Mesendoderm (in vitro differentiated cells): ENCODE data around the gene RAB11A.
A peak's percentile ranks its signal among the peaks of the same experiment; 100 is the strongest.

Experiments used
- DNase-seq: peaks from one replicate; pipeline ENCODE4 v3.0.0; 2013
- H2AK5ac ChIP-seq: 2 replicates; pipeline ENCODE4 v1.6.1; 2013; ENCODE audit warnings: low read length, inconsistent platforms
- H2BK120ac ChIP-seq: 2 replicates; pipeline ENCODE4 v1.6.1; 2013; ENCODE audit warnings: low read depth, mild to moderate bottlenecking, low read length, moderate library complexity, mixed read lengths
- H2BK15ac ChIP-seq: replicated peaks from 2 replicates; pipeline ENCODE4 v1.6.1; 2013; ENCODE audit warnings: low read depth, mild to moderate bottlenecking, moderate library complexity
- H2BK5ac ChIP-seq: 2 replicates; pipeline ENCODE4 v1.6.1; 2013; ENCODE audit warnings: low read length, inconsistent platforms
- H3K18ac ChIP-seq: 2 replicates; pipeline ENCODE4 v1.6.1; 2013; ENCODE audit warnings: mild to moderate bottlenecking, low read length, mixed read lengths
- H3K23ac ChIP-seq: one replicate; pipeline ENCODE4 v1.6.1; 2013; ENCODE audit warnings: low read length
- H3K27ac ChIP-seq: 2 replicates; pipeline ENCODE4 v1.5.1; 2013; ENCODE audit warnings: low read depth, mild to moderate bottlenecking, inconsistent platforms, low read length, moderate library complexity
- H3K27me3 ChIP-seq: 2 replicates; pipeline ENCODE4 v1.6.1; 2013; ENCODE audit warnings: low read length, control low read depth, mild to moderate bottlenecking, inconsistent platforms; ENCODE audit not compliant: insufficient read depth, poor library complexity
- H3K36me3 ChIP-seq: 2 replicates; pipeline ENCODE4 v1.6.1; 2013; ENCODE audit warnings: low read length, inconsistent platforms; ENCODE audit not compliant: control insufficient read depth, insufficient read depth
- H3K4ac ChIP-seq: one replicate; pipeline ENCODE4 v1.6.1; 2013; ENCODE audit warnings: low read depth, mild to moderate bottlenecking, low read length, moderate library complexity
- H3K4me1 ChIP-seq: 2 replicates; pipeline ENCODE4 v1.6.1; 2013; ENCODE audit warnings: low read depth, low read length, inconsistent platforms; ENCODE audit not compliant: control insufficient read depth
- H3K4me2 ChIP-seq: 2 replicates; pipeline ENCODE4 v1.6.1; 2013; ENCODE audit warnings: low read length
- H3K4me3 ChIP-seq: 2 replicates; pipeline ENCODE4 v1.5.1; 2013; ENCODE audit warnings: mild to moderate bottlenecking, low read length
- H3K56ac ChIP-seq: one replicate; pipeline ENCODE4 v1.6.1; 2013; ENCODE audit warnings: low read length
- H3K79me1 ChIP-seq: 2 replicates; pipeline ENCODE4 v1.6.1; 2013; ENCODE audit warnings: low read length, inconsistent platforms
- H3K79me2 ChIP-seq: 2 replicates; pipeline ENCODE4 v1.6.1; 2013; ENCODE audit warnings: mild to moderate bottlenecking, low read length; ENCODE audit not compliant: control insufficient read depth, insufficient read depth
- H3K9ac ChIP-seq: 2 replicates; pipeline ENCODE4 v1.6.1; 2013; ENCODE audit warnings: low read length, inconsistent platforms
- H4K5ac ChIP-seq: one replicate; pipeline ENCODE4 v1.6.1; 2013; ENCODE audit warnings: low read length
- H4K8ac ChIP-seq: one replicate; pipeline ENCODE4 v1.6.1; 2013; ENCODE audit warnings: low read depth, mild to moderate bottlenecking, control low read depth, low read length, moderate library complexity
- WGBS: extraction: QIAGEN DNeasy Blood & Tissue Kit; methylation state at CpG from one replicate; pipeline ENCODE4 v1.1.7; 2013; ENCODE audit warnings: low lambda C conversion rate, missing lambda C conversion rate; ENCODE audit not compliant: insufficient coverage; ENCODE audit errors: extremely low coverage; 5-methylcytosine and 5-hydroxymethylcytosine counted together

The RAB11A gene

GRCh38 chr15:65833501-65834205 lies 35.6 kb upstream of the RAB11A start:
- H4K5ac ChIP-seq, result no peak overlapping the region
- no peak overlapping the region for H3K9ac ChIP-seq
- H3K79me1 ChIP-seq, result no peaks in the 10 kb centered on the region
- H3K4ac ChIP-seq, result peak overlapping the region; percentile 60
- WGBS, result no CpG with 5 or more reads among the region's 4 CpGs
- H3K27ac ChIP-seq, result peak overlapping the region; percentile 68
- H2AK5ac ChIP-seq, result no peak overlapping the region
- H3K23ac ChIP-seq, result no peak overlapping the region
- H3K79me2 ChIP-seq, result no peaks in the 10 kb centered on the region
- H2BK120ac ChIP-seq, result no peak overlapping the region
- H3K36me3 ChIP-seq, result no peaks in the 10 kb centered on the region
- no peak overlapping the region for H3K4me3 ChIP-seq
- no peak overlapping the region for H3K4me2 ChIP-seq
- H4K8ac ChIP-seq, result no peak overlapping the region
- no peak overlapping the region for H2BK15ac ChIP-seq
- H3K18ac ChIP-seq, result no peak overlapping the region
- no peak for DNase-seq
- H3K56ac ChIP-seq, result peak overlapping the region; percentile 45
- H3K4me1 ChIP-seq, result no peaks in the 10 kb centered on the region
- H2BK5ac ChIP-seq, result no peak overlapping the region
- H3K27me3 ChIP-seq, result no peaks in the 10 kb centered on the region

GRCh38 chr15:65834603-65835282 lies 34.5 kb upstream of the RAB11A start:
- Histone ChIP-seq H3K27me3 (no peaks in the 10 kb centered on the region), H3K79me1 (no peaks in the 10 kb centered on the region), H4K8ac (no peak overlapping the region), H2BK120ac (no peak overlapping the region), H3K9ac (no peak overlapping the region), H3K4me2 (no peak overlapping the region), H3K27ac (no peak overlapping the region), H3K36me3 (no peaks in the 10 kb centered on the region), H3K56ac (no peak overlapping the region), H3K4me1 (no peaks in the 10 kb centered on the region), H2BK5ac (no peak overlapping the region), H2AK5ac (no peak overlapping the region), H2BK15ac (no peak overlapping the region), H3K18ac (no peak overlapping the region), H3K79me2 (no peaks in the 10 kb centered on the region), H3K23ac (no peak overlapping the region), H3K4ac (no peak overlapping the region), H4K5ac (no peak overlapping the region), H3K4me3 (no peak overlapping the region)
- WGBS, result no CpG with 5 or more reads among the region's 8 CpGs
- DNase-seq, result no peak

GRCh38 chr15:65835447-65835846 lies 33.8 kb upstream of the RAB11A start:
- DNase-seq, result no peak
- no peaks in the 10 kb centered on the region for H3K4me1 ChIP-seq
- H3K9ac ChIP-seq, result no peak overlapping the region
- no peak overlapping the region for H4K5ac ChIP-seq
- no peak overlapping the region for H3K4me3 ChIP-seq
- H3K79me2 ChIP-seq, result no peaks in the 10 kb centered on the region
- no peak overlapping the region for H3K27ac ChIP-seq
- no peak overlapping the region for H2BK120ac ChIP-seq
- no peak overlapping the region for H4K8ac ChIP-seq
- no peak overlapping the region for H3K4me2 ChIP-seq
- H2BK15ac ChIP-seq, result no peak overlapping the region
- no peak overlapping the region for H3K23ac ChIP-seq
- H3K36me3 ChIP-seq, result no peaks in the 10 kb centered on the region
- H3K79me1 ChIP-seq, result no peaks in the 10 kb centered on the region
- no peaks in the 10 kb centered on the region for H3K27me3 ChIP-seq
- H3K18ac ChIP-seq, result no peak overlapping the region
- WGBS, result no CpG with 5 or more reads among the region's 4 CpGs
- H3K56ac ChIP-seq, result no peak overlapping the region
- H2BK5ac ChIP-seq, result no peak overlapping the region
- H2AK5ac ChIP-seq, result no peak overlapping the region
- no peak overlapping the region for H3K4ac ChIP-seq

- H3K36me3 ChIP-seq, result no peaks in the 10 kb centered on the region
- no peaks in the 10 kb centered on the region for H3K27me3 ChIP-seq
- H3K56ac ChIP-seq, result no peak overlapping the region
- no peaks in the 10 kb centered on the region for H3K79me1 ChIP-seq
- peak; percentile 43 for DNase-seq
- no peak overlapping the region for H2BK120ac ChIP-seq
- no peak overlapping the region for H3K9ac ChIP-seq
- H3K4me2 ChIP-seq, result no peak overlapping the region
- H3K18ac ChIP-seq, result no peak overlapping the region
- no peak overlapping the region for H4K8ac ChIP-seq
- no peak overlapping the region for H3K4ac ChIP-seq
- no peaks in the 10 kb centered on the region for H3K79me2 ChIP-seq
- H3K4me1 ChIP-seq, result no peaks in the 10 kb centered on the region
- H4K5ac ChIP-seq, result no peak overlapping the region
- H3K4me3 ChIP-seq, result no peak overlapping the region
- no peak overlapping the region for H2BK15ac ChIP-seq
- no peak overlapping the region for H2AK5ac ChIP-seq
- no peak overlapping the region for H3K27ac ChIP-seq
- H2BK5ac ChIP-seq, result no peak overlapping the region
- no peak overlapping the region for H3K23ac ChIP-seq
- WGBS, result no CpG with 5 or more reads among the region's 4 CpGs
Observed at GRCh38 chr15:65836665-65837064, 32.6 kb upstream of the RAB11A start.

GRCh38 chr15:65837301-65838294 lies 31.7 kb upstream of the RAB11A start:
- WGBS, result no CpG with 5 or more reads among the region's 6 CpGs

More at GRCh38 chr15:65837301-65838294, 31.7 kb upstream of the RAB11A start:
- Histone ChIP-seq H3K9ac (no peak overlapping the region), H2BK5ac (no peak overlapping the region), H2BK15ac (no peak overlapping the region), H3K18ac (no peak overlapping the region), H3K4me1 (no peaks in the 10 kb centered on the region), H3K56ac (no peak overlapping the region), H3K27ac (no peak overlapping the region), H3K36me3 (no peaks in the 10 kb centered on the region), H2BK120ac (no peak overlapping the region), H3K4me2 (no peak overlapping the region), H2AK5ac (no peak overlapping the region), H4K5ac (no peak overlapping the region), H3K27me3 (no peaks in the 10 kb centered on the region), H4K8ac (no peak overlapping the region), H3K79me1 (no peaks in the 10 kb centered on the region), H3K23ac (no peak overlapping the region), H3K79me2 (no peaks in the 10 kb centered on the region), H3K4me3 (no peak overlapping the region), H3K4ac (no peak overlapping the region)
- DNase-seq, result no peak
